ENCODE measurements around the gene STXBP6. TPM values are rescaled to one million over a fixed set of nuclear protein-coding genes. Genes with fewer than 3 reads are reported as not detected.

Gene STXBP6
- total and polyA plus RNA-seq, 2 experiments from 2014 or later: 19.7 to 29.0 TPM

GRCh38 chr14:24816011-24816928, 233.7 kb downstream of the STXBP6 start:
- no peak overlapping the region for H2AFZ ChIP-seq
- no peak for ATAC-seq
- peaks cover 11% of the 10 kb centered on the region for H3K4me1 ChIP-seq (ENCODE audit: insufficient read depth)
- no peak for DNase-seq (ENCODE audit: low spot score)
- Mint-ChIP-seq H3K27me3 (ENCODE audit: insufficient read depth, low read depth, poor library complexity) (no peaks in the 10 kb centered on the region), H3K36me3 (ENCODE audit: low read depth) (no peaks in the 10 kb centered on the region), H3K4me3 (no peak overlapping the region), H3K9me3 (no peaks in the 10 kb centered on the region), H3K4me1 (peaks cover 11% of the 10 kb centered on the region; the same call in 2 of the 3 replicates), H3K27ac (no peak overlapping the region)
- H4K20me1 ChIP-seq (replicated peaks; ENCODE audit: insufficient read depth): no peaks in the 10 kb centered on the region
- H3K36me3 ChIP-seq (ENCODE audit: insufficient read depth): no peaks in the 10 kb centered on the region
- H3F3A ChIP-seq (replicated peaks; ENCODE audit: low read depth): no peaks in the 10 kb centered on the region
- no peaks in the 10 kb centered on the region for H3K9me2 ChIP-seq (ENCODE audit: insufficient read depth)
- H3K79me2 ChIP-seq (replicated peaks; ENCODE audit: insufficient read depth): no peaks in the 10 kb centered on the region
- TF ChIP-seq EZH2 (IDR thresholded peaks at IDR 0.05; ENCODE audit: low read depth, unreplicated experiment): no peak
- TF ChIP-seq JUNB (IDR thresholded peaks at IDR 0.05; ENCODE audit: unreplicated experiment): no peak
- TF ChIP-seq REST (IDR thresholded peaks at IDR 0.05; ENCODE audit: unreplicated experiment): no peak
- TF ChIP-seq STAT1 (IDR thresholded peaks at IDR 0.05; ENCODE audit: unreplicated experiment): no peak
- no peak for TF ChIP-seq ZNF114 (CRISPR knock-in tag; IDR thresholded peaks at IDR 0.05)
- no peak for TF ChIP-seq CREB1 (CRISPR knock-in tag; IDR thresholded peaks at IDR 0.05; ENCODE audit: low read depth)
- no peak for TF ChIP-seq ZNF331 (CRISPR knock-in tag; IDR thresholded peaks at IDR 0.05; ENCODE audit: low read depth)
- H3K4me2 ChIP-seq: no peak overlapping the region
- H3K27me3 ChIP-seq (ENCODE audit: insufficient read depth): no peaks in the 10 kb centered on the region
- H3K4me3 ChIP-seq: no peak overlapping the region
- no peak overlapping the region for H3K27ac ChIP-seq (ENCODE audit: low read depth)

- no peaks in the 10 kb centered on the region for H3K79me2 ChIP-seq (replicated peaks; ENCODE audit: insufficient read depth)
- H3K36me3 ChIP-seq (ENCODE audit: insufficient read depth): no peaks in the 10 kb centered on the region
- no peak overlapping the region for H3K4me3 ChIP-seq
- H3K27ac ChIP-seq (ENCODE audit: low read depth): no peak overlapping the region
- H4K20me1 ChIP-seq (replicated peaks; ENCODE audit: insufficient read depth): no peaks in the 10 kb centered on the region
- H3K9me2 ChIP-seq (ENCODE audit: insufficient read depth): no peaks in the 10 kb centered on the region
- Mint-ChIP-seq H3K27me3 (ENCODE audit: insufficient read depth, low read depth, poor library complexity) (no peaks in the 10 kb centered on the region), H3K36me3 (ENCODE audit: low read depth) (no peaks in the 10 kb centered on the region), H3K9me3 (no peaks in the 10 kb centered on the region), H3K27ac (no peak overlapping the region; the same call in 1 of the 2 replicates), H3K4me3 (no peak overlapping the region), H3K4me1 (peaks cover 11% of the 10 kb centered on the region; the same call in 2 of the 3 replicates)
- ATAC-seq (no peak), DNase-seq (ENCODE audit: low spot score) (no peak)
- H3K4me1 ChIP-seq (ENCODE audit: insufficient read depth): peaks cover 11% of the 10 kb centered on the region
- H3F3A ChIP-seq (replicated peaks; ENCODE audit: low read depth): no peaks in the 10 kb centered on the region
- no peak for TF ChIP-seq JUNB (IDR thresholded peaks at IDR 0.05; ENCODE audit: unreplicated experiment)
- TF ChIP-seq EZH2 (IDR thresholded peaks at IDR 0.05; ENCODE audit: low read depth, unreplicated experiment): no peak
- no peak for TF ChIP-seq NANOG (IDR thresholded peaks at IDR 0.05; ENCODE audit: borderline replicate concordance)
- no peaks in the 10 kb centered on the region for H3K27me3 ChIP-seq (ENCODE audit: insufficient read depth)
- H2AFZ ChIP-seq: no peak overlapping the region
- H3K4me2 ChIP-seq: no peak overlapping the region
Observed at GRCh38 chr14:24815543-24815942, 234.4 kb downstream of the STXBP6 start.

Data from GM23338 (cell line).